GM12875 (cell line): Measurements from ENCODE around the gene TTPAL.

Experiments
- H3K4me3 ChIP-seq: one replicate; pipeline ENCODE4 v1.5.1; 2011; ENCODE audit warnings: low read depth, low read length, control low read depth
- TF ChIP-seq, protein P1 (sequence below): IDR thresholded peaks from 2 replicates; pipeline ENCODE4 v1.5.1; 2011; ENCODE audit warnings: low read depth, mild to moderate bottlenecking, control low read depth, inconsistent platforms, low read length, moderate library complexity, borderline replicate concordance; ENCODE audit not compliant: insufficient read depth

Gene TTPAL

DNA sequence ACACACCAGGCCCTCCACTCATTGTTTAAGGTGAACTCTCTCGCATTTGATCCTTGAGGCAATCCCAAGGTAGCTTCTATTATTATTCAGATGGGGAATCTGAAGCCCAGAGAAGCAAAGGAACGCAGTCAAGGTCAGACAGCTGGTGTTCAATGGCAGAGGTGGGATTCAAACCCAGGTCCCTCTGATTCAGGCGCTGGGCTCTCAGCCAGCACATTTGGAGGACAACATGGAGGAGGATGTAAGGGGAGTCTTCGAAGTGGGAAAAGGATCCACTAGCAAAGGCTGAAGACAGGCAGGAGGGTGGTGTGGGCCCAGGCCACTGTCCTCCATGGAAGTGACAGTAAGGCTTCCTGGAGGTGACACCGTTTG, 13.9 kb upstream of the TTPAL start:
- H3K4me3 ChIP-seq: no peak overlapping the region
- TF ChIP-seq, protein P1, sequence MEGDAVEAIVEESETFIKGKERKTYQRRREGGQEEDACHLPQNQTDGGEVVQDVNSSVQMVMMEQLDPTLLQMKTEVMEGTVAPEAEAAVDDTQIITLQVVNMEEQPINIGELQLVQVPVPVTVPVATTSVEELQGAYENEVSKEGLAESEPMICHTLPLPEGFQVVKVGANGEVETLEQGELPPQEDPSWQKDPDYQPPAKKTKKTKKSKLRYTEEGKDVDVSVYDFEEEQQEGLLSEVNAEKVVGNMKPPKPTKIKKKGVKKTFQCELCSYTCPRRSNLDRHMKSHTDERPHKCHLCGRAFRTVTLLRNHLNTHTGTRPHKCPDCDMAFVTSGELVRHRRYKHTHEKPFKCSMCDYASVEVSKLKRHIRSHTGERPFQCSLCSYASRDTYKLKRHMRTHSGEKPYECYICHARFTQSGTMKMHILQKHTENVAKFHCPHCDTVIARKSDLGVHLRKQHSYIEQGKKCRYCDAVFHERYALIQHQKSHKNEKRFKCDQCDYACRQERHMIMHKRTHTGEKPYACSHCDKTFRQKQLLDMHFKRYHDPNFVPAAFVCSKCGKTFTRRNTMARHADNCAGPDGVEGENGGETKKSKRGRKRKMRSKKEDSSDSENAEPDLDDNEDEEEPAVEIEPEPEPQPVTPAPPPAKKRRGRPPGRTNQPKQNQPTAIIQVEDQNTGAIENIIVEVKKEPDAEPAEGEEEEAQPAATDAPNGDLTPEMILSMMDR: no peak

DNA sequence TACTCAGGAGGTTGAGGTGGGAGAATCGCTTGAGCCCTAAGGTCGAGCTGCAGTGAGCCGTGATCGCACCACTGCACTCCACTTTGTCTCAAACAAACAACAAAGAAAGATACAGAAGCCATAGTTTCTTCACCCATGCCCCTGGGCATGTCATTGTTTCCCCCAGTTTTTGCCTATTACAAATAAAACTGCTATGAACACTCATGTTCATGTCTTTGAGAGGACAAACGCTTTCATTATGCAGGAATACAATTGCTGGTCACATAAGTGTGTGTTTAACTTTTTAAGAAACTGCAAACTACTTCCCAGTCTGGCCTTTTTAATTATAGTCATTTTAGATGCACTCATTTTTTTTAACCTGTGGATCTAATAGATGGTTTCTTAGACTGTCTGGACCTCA, 12.2 kb upstream of the TTPAL start:
- TF ChIP-seq, protein P1: no peak
- H3K4me3 ChIP-seq: no peak overlapping the region

DNA sequence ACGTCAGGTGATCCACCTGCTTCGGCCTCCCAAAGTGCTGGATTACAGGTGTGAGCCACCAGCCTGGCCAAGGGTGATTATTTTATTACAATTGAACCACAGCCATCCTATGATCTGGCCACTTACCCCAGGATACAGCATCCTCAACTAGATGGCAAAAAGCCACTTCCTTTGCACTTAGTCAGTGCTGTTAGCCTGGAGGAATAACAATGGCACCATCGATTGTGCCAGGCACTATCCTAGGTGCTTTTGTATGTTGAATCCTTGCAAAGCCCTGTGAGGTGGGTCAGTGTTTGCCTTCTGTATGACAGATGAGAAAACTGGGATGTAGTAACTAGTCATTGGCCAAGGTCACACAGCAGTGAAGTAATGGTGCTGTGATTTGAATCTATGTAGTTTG, 11.2 kb upstream of the TTPAL start:
- no peak overlapping the region for H3K4me3 ChIP-seq
- TF ChIP-seq, protein P1: no peak

DNA sequence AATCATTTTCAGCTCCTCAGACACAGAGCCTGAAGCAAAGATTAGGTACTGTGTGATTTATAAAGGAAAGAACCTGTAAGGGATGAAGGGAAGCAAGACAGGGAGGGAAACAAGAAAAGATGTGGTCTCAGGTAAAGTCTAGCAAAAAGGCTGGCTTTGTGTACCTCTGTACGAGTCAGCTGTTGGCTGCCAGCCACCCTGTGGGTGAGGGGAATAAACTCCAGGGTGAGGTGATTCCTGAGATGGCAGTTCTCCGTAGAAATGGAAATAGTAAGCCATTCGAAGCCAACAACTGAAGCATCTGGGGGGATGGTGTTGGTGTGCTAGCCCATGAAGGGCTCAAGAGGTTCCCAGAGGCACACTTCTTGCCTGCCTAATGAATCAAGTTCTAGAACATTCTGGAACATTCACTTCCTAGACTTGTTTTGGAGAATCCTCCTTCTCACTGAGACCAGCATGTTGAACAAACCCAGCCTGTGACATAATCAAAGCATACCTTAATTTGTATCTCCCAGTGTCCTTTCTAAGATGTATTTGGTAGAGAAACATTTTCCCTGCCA, 10.6 kb upstream of the TTPAL start:
- TF ChIP-seq, protein P1: no peak
- H3K4me3 ChIP-seq: no peak overlapping the region

DNA sequence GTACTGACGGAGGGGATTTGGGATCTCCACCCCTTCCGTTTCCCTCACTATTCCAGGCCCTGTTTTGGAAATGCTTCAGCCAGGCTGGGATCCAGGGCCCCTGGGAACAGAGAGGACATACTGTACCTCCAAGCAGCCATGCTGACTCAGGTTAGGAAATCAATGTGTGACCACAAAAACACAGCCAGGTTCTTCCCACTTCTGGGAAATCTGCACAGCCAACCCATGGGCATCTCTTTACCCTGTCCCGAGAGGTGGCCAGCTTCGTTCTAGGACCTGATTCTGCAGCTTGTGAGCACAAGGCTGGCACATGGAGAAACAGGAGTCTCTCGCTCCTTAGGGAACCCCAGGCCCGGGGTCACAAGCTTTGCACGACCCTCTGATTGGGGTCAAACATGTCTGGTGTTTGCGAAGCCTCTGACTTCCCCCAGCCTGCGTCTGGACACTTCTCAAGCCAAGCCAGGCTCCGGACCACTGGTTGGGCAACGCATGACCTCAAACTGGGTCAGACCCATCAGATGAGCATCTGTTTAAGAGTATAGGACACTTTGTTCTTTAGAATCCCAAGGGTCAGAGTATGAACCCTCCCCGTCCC, 8.3 kb upstream of the TTPAL start:
- TF ChIP-seq, protein P1: no peak
- no peak overlapping the region for H3K4me3 ChIP-seq

DNA sequence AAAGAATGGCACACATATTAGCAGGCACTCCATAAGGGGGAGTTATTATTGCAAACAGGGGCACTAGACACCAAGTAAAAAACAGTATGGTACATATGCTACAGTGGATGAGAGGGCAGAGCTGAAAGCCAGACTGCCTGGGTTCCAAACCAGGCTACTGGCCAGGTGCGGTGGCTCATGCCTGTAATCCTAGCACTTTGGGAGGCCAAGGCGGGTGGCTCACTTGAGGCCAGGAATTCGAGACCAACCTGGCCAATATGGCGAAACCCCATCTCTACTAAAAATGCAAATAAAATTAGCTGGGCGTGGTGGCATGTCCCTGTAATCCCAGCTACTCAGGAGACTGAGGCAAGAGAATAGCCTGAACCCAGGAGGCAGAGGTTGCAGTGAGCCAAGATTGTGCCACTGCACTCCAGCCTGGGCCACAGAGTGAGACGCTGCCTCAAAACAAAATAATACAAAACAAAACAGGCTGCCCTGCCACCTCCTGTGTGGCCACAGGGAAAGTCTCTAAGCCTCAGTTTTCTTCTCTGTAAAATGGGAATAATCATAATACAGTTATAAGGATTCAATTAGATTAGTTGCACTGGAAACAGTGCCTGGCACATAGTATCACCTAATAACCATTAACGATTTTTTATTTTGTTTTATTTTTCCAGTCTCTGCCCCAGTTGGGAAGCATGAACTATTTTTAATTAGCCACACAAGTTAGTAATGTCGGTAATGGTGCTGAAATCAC, 7.5 kb upstream of the TTPAL start:
- TF ChIP-seq, protein P1: no peak
- H3K4me3 ChIP-seq: no peak overlapping the region

DNA sequence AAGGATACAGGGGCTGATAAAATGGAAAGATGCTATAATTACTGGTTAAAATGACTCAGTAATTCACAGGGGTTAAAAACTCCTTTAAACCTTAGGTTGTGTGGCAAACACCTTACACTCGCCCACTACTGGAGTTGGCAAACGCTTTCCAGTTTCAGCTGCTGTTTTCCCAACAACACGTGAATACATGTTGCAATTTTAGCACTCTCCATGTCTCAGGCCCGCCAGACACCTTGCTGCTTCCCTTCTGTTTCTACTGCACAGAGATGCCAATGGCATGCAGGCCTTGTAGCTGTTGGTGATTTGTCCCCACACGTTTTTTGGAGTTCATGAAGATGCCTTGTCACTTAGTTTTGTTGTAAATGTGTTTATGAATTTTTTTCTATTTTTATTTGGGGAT, 5.3 kb upstream of the TTPAL start:
- TF ChIP-seq, protein P1: no peak
- H3K4me3 ChIP-seq: no peak overlapping the region
